DLD1 (cell line): ENCODE data around the gene GJA9.
"Not testable (repeated sequence)": the region's sequence is repeated elsewhere in the genome, so short reads cannot be mapped to it uniquely, and the experiment has no call there.

ENCODE experiments used
- in situ Hi-C: cut with HindIII; loops from 2 replicates; pipeline ENCODE4 v1.10.0; 2017; ENCODE audit warnings: low sequenced_read_pairs

GJA9 gene

GRCh38 chr1:38875811-38876210 lies 5.6 kb downstream of the GJA9 start:
- in situ Hi-C loops: no loop called here

- in situ Hi-C loops: loop anchor here (25.0 kb wide), 1 partner anchor 139 kb away; no protein-coding TSS in a partner anchor
Measured at GRCh38 chr1:38873027-38873969, 8.1 kb downstream of the GJA9 start, which contains the start of gene MYCBP. TSS of gene MYCBP (minus strand) at chr1:38873348. CDS start at chr1:38873305, 43 bp downstream.

- in situ Hi-C loops: loop anchor here (25.0 kb wide), 1 partner anchor 140 kb away; no protein-coding TSS in a partner anchor
Measured at GRCh38 chr1:38872401-38873026, 8.9 kb downstream of the GJA9 start.

- in situ Hi-C loops: loop anchor here (25.0 kb wide), 1 partner anchor 141 kb away; no protein-coding TSS in a partner anchor
Measured at GRCh38 chr1:38870996-38871395, 10.4 kb downstream of the GJA9 start.

- in situ Hi-C loops: loop anchor here (25.0 kb wide), 1 partner anchor 145 kb away; no protein-coding TSS in a partner anchor
Measured at GRCh38 chr1:38867208-38867607, 14.2 kb downstream of the GJA9 start.

- in situ Hi-C loops: loop anchor here (25.0 kb wide), 1 partner anchor 147 kb away; no protein-coding TSS in a partner anchor
Measured at GRCh38 chr1:38865112-38865715, 16.2 kb downstream of the GJA9 start.

- in situ Hi-C loops: loop anchor here (25.0 kb wide), 1 partner anchor 152 kb away; no protein-coding TSS in a partner anchor
Measured at GRCh38 chr1:38860454-38860795, 21.0 kb downstream of the GJA9 start.

- in situ Hi-C loops: loop anchor here (25.0 kb wide), 1 partner anchor 152 kb away; no protein-coding TSS in a partner anchor
Measured at GRCh38 chr1:38859561-38860453, 21.6 kb downstream of the GJA9 start, which contains the start of gene RRAGC. TSS of gene RRAGC (minus strand) at chr1:38859772. CDS start at chr1:38859646, 126 bp downstream.

GRCh38 chr1:38858833-38859560 lies 22.4 kb downstream of the GJA9 start:
- in situ Hi-C loops: loop anchor here (25.0 kb wide), 1 partner anchor 153 kb away; no protein-coding TSS in a partner anchor

- in situ Hi-C loops: loop anchor here (25.0 kb wide), 1 partner anchor 160 kb away; no protein-coding TSS in a partner anchor
Measured at GRCh38 chr1:38852780-38853179, 28.6 kb downstream of the GJA9 start.

GRCh38 chr1:38848071-38848470 lies 33.3 kb downstream of the GJA9 start:
- in situ Hi-C loops: no loop called here

- in situ Hi-C loops: no loop called here
Measured at GRCh38 chr1:38846210-38846609, 35.2 kb downstream of the GJA9 start.

GRCh38 chr1:38845088-38845487 lies 36.3 kb downstream of the GJA9 start:
- in situ Hi-C loops: not testable (repeated sequence)

GRCh38 chr1:38840281-38840680 lies 41.1 kb downstream of the GJA9 start:
- in situ Hi-C loops: no loop called here

GRCh38 chr1:38839363-38839762 lies 42.0 kb downstream of the GJA9 start:
- in situ Hi-C loops: no loop called here

GRCh38 chr1:38836316-38836715 lies 45.1 kb downstream of the GJA9 start:
- in situ Hi-C loops: not testable (repeated sequence)

- in situ Hi-C loops: no loop called here
Measured at GRCh38 chr1:38834937-38835827, 46.2 kb downstream of the GJA9 start.

GRCh38 chr1:38834221-38834782 lies 47.1 kb downstream of the GJA9 start:
- in situ Hi-C loops: no loop called here
